Measurements from ENCODE around the gene KRTCAP2. TPM values are rescaled to one million over a fixed set of nuclear protein-coding genes. Genes with fewer than 3 reads are reported as not detected.
"Not testable (repeated sequence)": the region's sequence is repeated elsewhere in the genome, so short reads cannot be mapped to it uniquely, and the experiment has no call there.

Gene KRTCAP2
- total RNA-seq, 4 donors from 2014 or later, result 70.8 to 122 (median 73.8) TPM

GRCh38 chr1:155192346-155193274 lies 19.5 kb upstream of the KRTCAP2 start:
- Histone ChIP-seq H3K27ac (peak overlapping the region; percentile 91 to 98 (median 96)), H3K4me3 (peak overlapping the region; percentile 33 to 71 (median 54)), H3K4me1 (peaks cover 32 to 47% (median 32%) of the 10 kb centered on the region in 3 donors), H3K36me3 (peaks cover 0 to 13% (median 0%) of the 10 kb centered on the region in 3 donors), H3K27me3 (no peaks in the 10 kb centered on the region), H3K9me3 (no peaks in the 10 kb centered on the region)
- no peak for TF ChIP-seq CTCF (IDR thresholded peaks at IDR 0.05)
- TF ChIP-seq POLR2A (IDR thresholded peaks at IDR 0.05), result no peak
- intact Hi-C loops (cut with DNase I), result no loop called here
- DNase-seq, result no peak
- WGBS, 2 donors, result 38 to 70% methylated on average over 2 to 13 of the region's 20 CpGs

- peak overlapping the region; percentile 33 to 71 (median 54) for H3K4me3 ChIP-seq
- WGBS, 2 donors, result 47 to 95% methylated on average over 3 to 5 of the region's 17 CpGs
- H3K27me3 ChIP-seq, result no peaks in the 10 kb centered on the region
- H3K27ac ChIP-seq, result peak overlapping the region; percentile 91 to 98 (median 96)
- H3K36me3 ChIP-seq, result peaks cover 0 to 6% (median 0%) of the 10 kb centered on the region in 3 donors
- H3K4me1 ChIP-seq, result peaks cover 32 to 53% (median 32%) of the 10 kb centered on the region in 3 donors
- DNase-seq, result no peak
- intact Hi-C loops (cut with DNase I), result no loop called here
- no peak for TF ChIP-seq CTCF (IDR thresholded peaks at IDR 0.05)
- no peak for TF ChIP-seq POLR2A (IDR thresholded peaks at IDR 0.05)
- H3K9me3 ChIP-seq, result no peaks in the 10 kb centered on the region
Observed at GRCh38 chr1:155191904-155192303, 18.8 kb upstream of the KRTCAP2 start.

GRCh38 chr1:155189926-155190325 lies 16.8 kb upstream of the KRTCAP2 start:
- H3K4me3 ChIP-seq; H3K36me3 ChIP-seq; H3K27me3 ChIP-seq; H3K27ac ChIP-seq; H3K9me3 ChIP-seq; DNase-seq; intact Hi-C loops (cut with DNase I): not testable (repeated sequence)
- H3K4me1 ChIP-seq, result peaks cover 26 to 57% (median 34%) of the 10 kb centered on the region in 3 donors
- WGBS, 2 donors, result no CpG with 5 or more reads among the region's 45 CpGs

- Histone ChIP-seq H3K27me3 (no peaks in the 10 kb centered on the region), H3K4me3 (no peak overlapping the region), H3K9me3 (no peaks in the 10 kb centered on the region), H3K36me3 (no peaks in the 10 kb centered on the region), H3K4me1 (peaks cover 13 to 52% (median 23%) of the 10 kb centered on the region in 3 donors), H3K27ac (no peak overlapping the region)
- 74 to 91% methylated on average over 1 to 3 of the region's 14 CpGs for WGBS, 2 donors
- intact Hi-C loops (cut with DNase I), result no loop called here
- no peak for TF ChIP-seq CTCF (IDR thresholded peaks at IDR 0.05)
- no peak for TF ChIP-seq POLR2A (IDR thresholded peaks at IDR 0.05)
- DNase-seq, result no peak
Observed at GRCh38 chr1:155188268-155188667, 15.2 kb upstream of the KRTCAP2 start.

- Histone ChIP-seq H3K4me1 (peaks cover 5 to 44% (median 15%) of the 10 kb centered on the region in 3 donors), H3K36me3 (no peaks in the 10 kb centered on the region), H3K4me3 (peak overlapping the region in 1 of 4 donors; percentile 9), H3K27me3 (no peaks in the 10 kb centered on the region), H3K9me3 (no peaks in the 10 kb centered on the region), H3K27ac (no peak overlapping the region)
- DNase-seq, result no peak
- 77 to 86% methylated on average over 12 to 16 of the region's 16 CpGs for WGBS, 2 donors
- intact Hi-C loops (cut with DNase I), result no loop called here
- TF ChIP-seq POLR2A (IDR thresholded peaks at IDR 0.05) (no peak), CTCF (IDR thresholded peaks at IDR 0.05) (no peak)
Observed at GRCh38 chr1:155187456-155187891, 14.4 kb upstream of the KRTCAP2 start.

Data from esophagus squamous epithelium (tissue), 5 donors.